Astrocyte of the cerebellum (primary cell): ENCODE data around the gene ALDH7A1.
A peak's percentile ranks its signal among the peaks of the same experiment; 100 is the strongest.
"Not testable (repeated sequence)": the region's sequence is repeated elsewhere in the genome, so short reads cannot be mapped to it uniquely, and the experiment has no call there.

Experiments used
- DNase-seq: peaks from one replicate; pipeline ENCODE4 v3.0.0-alpha.2; 2011; ENCODE audit warnings: low read depth
- H3K4me3 ChIP-seq: 2 replicates; pipeline ENCODE4 v1.5.1; 2011; ENCODE audit warnings: mild to moderate bottlenecking, low read depth, low read length, moderate library complexity
- in situ Hi-C: cut with HindIII; loops from 2 replicates; pipeline ENCODE4 v1.10.0; 2017; ENCODE audit warnings: low sequenced_read_pairs
- TF ChIP-seq, protein P1 (sequence below): IDR thresholded peaks from 2 replicates; pipeline ENCODE4 v1.5.1; 2012; ENCODE audit warnings: low read length, low read depth, moderate library complexity, mild to moderate bottlenecking; ENCODE audit errors: missing control alignments

ALDH7A1 gene

GRCh38 chr5:126610616-126611015, 15.6 kb upstream of the ALDH7A1 start:
- no peak overlapping the region for H3K4me3 ChIP-seq
- in situ Hi-C loops, result no loop called here
- DNase-seq, result no peak
- TF ChIP-seq, protein P1, sequence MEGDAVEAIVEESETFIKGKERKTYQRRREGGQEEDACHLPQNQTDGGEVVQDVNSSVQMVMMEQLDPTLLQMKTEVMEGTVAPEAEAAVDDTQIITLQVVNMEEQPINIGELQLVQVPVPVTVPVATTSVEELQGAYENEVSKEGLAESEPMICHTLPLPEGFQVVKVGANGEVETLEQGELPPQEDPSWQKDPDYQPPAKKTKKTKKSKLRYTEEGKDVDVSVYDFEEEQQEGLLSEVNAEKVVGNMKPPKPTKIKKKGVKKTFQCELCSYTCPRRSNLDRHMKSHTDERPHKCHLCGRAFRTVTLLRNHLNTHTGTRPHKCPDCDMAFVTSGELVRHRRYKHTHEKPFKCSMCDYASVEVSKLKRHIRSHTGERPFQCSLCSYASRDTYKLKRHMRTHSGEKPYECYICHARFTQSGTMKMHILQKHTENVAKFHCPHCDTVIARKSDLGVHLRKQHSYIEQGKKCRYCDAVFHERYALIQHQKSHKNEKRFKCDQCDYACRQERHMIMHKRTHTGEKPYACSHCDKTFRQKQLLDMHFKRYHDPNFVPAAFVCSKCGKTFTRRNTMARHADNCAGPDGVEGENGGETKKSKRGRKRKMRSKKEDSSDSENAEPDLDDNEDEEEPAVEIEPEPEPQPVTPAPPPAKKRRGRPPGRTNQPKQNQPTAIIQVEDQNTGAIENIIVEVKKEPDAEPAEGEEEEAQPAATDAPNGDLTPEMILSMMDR, result no peak

GRCh38 chr5:126610160-126610559, 15.1 kb upstream of the ALDH7A1 start:
- no peak overlapping the region for H3K4me3 ChIP-seq
- TF ChIP-seq, protein P1, result no peak
- DNase-seq, result no peak
- in situ Hi-C loops, result no loop called here

GRCh38 chr5:126605525-126605924, 10.5 kb upstream of the ALDH7A1 start:
- in situ Hi-C loops, result no loop called here
- DNase-seq, result no peak
- H3K4me3 ChIP-seq, result no peak overlapping the region
- TF ChIP-seq, protein P1, result no peak

DNA sequence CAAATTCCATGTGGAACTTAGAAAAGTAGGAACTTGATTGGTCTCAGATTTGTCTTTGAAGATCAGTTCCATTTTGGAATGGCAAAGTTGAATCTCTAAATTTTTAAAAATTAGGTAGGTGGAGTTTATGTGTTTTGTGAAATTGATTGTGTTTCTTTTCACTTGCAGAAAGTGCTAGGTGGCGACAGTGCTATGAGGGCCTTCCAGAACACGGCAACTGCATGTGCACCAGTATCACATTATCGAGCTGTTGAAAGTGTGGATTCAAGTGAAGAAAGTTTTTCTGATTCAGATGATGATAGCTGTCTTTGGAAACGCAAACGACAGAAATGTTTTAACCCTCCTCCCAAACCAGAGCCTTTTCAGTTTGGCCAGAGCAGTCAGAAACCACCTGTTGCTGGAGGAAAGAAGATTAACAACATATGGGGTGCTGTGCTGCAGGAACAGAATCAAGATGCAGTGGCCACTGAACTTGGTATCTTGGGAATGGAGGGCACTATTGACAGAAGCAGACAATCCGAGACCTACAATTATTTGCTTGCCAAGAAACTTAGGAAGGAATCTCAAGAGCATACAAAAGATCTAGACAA, 8.5 kb upstream of the ALDH7A1 start:
- in situ Hi-C loops, result no loop called here
- H3K4me3 ChIP-seq, result no peak overlapping the region
- DNase-seq, result no peak
- TF ChIP-seq, protein P1, result no peak

DNA sequence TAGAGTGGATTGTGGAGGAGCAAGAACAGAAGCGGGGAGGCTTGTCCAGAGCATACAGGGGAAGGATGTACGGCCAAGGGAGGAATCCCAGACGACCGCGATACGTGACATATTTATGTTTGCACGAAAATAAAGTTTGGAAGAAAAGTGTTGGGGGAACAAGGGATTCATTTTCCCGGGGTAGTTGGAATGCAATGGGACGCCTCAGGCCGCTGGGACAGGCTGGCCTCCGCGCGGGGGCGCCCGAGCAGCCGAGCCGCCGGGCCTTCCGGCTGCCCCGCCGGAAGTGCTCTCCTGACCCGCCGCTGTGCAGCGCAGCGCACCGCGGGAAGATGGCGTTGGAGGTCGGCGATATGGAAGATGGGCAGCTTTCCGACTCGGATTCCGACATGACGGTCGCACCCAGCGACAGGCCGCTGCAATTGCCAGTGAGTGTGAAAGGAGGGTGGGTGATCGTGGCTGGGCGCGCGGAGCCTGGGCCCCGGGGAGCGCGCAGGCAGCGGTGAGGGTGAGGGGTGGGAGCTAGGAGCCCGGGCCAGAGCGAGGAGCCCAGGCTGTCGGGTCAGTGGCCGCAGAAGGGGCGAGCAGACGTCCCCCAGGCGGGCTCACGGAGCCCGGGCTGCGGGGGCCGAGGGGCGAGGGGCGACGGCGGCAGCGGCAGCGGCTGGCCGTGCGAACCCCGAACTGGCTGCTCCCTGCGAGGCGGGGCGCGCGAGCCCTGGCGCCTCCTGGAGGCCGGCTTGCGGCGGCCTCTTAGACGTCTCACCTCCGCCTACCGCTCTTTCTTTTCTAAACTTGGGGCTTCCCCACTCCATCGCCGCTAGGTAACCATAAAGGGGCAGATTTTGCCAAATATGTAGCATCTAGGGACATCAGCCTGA, 5.9 kb upstream of the ALDH7A1 start, which contains the start of gene PHAX:
PHAX (plus strand) TSS at position 317 of the 881 bp plus-strand sequence; CDS start at position 333, 16 bp downstream.
- H3K4me3 ChIP-seq, result peak within 1 kb of the TSS; percentile 92
- TF ChIP-seq, protein P1, result peak; percentile 88
- in situ Hi-C loops, result no loop called here
- DNase-seq, result peak; percentile 54

- peak overlapping the region; percentile 92 for H3K4me3 ChIP-seq
- not testable (repeated sequence) for DNase-seq
- in situ Hi-C loops, result loop anchor here (10.0 kb wide), 1 partner anchor 255 kb away; no protein-coding TSS in a partner anchor
Measured at GRCh38 chr5:126599971-126600630, 5.1 kb upstream of the ALDH7A1 start.
